Stimulated activated naive CD8-positive, alpha-beta T cell treated with anti-CD3 and anti-CD28 coated beads, Interleukin-15, Interleukin-2, amounts not matched to agents 100 ng/mL and 50 ng/mL, for 24 hours (primary cell): ENCODE results near the gene EVX1.

Experiments
- H3K27ac Mint-ChIP-seq: one replicate; pipeline ENCODE4 v1.8.0; 2021; ENCODE audit warnings: mild to moderate bottlenecking, mixed read lengths
- H3K27me3 Mint-ChIP-seq: one replicate; pipeline ENCODE4 v1.8.0; 2021; ENCODE audit warnings: mixed read lengths
- H3K36me3 Mint-ChIP-seq: one replicate; pipeline ENCODE4 v1.8.0; 2021; ENCODE audit warnings: low read depth, mixed read lengths
- H3K4me1 Mint-ChIP-seq: one replicate; pipeline ENCODE4 v1.8.0; 2021; ENCODE audit warnings: low read depth, mixed read lengths
- H3K4me3 Mint-ChIP-seq: one replicate; pipeline ENCODE4 v1.8.0; 2021; ENCODE audit warnings: mild to moderate bottlenecking, mixed read lengths
- H3K9me3 Mint-ChIP-seq: one replicate; pipeline ENCODE4 v1.8.0; 2021; ENCODE audit warnings: mixed read lengths

The EVX1 gene

DNA sequence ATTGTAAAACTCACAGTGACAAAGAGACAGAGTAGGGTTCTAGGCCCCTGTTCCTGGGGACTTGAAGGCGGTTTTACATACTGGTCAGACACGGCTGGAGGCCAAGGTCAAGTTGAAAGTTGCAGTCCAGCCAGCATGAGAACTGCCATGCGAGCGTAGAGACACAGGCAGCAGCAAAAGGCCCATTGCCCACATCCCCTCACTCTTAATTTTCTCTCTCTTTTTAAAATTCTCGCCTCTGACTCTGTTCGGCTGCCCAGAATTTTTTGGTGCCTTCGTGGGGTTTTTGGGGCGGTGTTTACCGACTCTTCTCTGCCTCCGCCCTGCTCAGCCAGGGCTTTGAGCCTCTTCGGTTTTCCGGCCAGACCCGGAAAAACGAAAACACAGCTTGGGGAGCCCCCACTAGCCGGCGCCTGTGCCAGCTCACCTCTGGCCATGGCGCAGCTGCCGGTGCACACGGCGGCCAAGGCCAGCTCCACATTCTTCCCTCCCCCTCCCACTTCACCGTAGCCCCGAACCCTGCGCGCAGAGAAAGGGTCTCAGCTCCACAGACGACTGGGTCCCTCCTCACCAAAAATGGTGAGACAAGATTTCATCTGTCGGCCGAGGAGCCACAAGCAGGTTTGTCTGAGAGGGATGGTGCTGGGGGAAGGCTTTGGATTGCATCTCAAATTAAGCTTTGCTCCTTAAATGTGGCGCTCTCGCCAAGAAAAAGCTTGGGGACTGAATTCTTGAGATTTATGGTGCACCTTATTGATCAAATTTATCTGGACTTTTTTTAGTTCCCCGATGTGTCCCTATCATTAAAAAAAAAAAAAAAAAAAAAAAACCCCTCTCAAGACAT, 40.4 kb upstream of the EVX1 start:
- H3K4me1 Mint-ChIP-seq, result peaks cover 55% of the 10 kb centered on the region
- no peak overlapping the region for H3K27ac Mint-ChIP-seq
- no peak overlapping the region for H3K4me3 Mint-ChIP-seq
- H3K27me3 Mint-ChIP-seq, result peaks cover 92% of the 10 kb centered on the region
- H3K36me3 Mint-ChIP-seq, result no peaks in the 10 kb centered on the region
- no peaks in the 10 kb centered on the region for H3K9me3 Mint-ChIP-seq

GRCh38 chr7:27202862-27203134, 39.8 kb upstream of the EVX1 start:
- peaks cover 55% of the 10 kb centered on the region for H3K4me1 Mint-ChIP-seq
- H3K27me3 Mint-ChIP-seq, result peaks cover 92% of the 10 kb centered on the region
- H3K4me3 Mint-ChIP-seq, result peak overlapping the region; percentile 9
- no peaks in the 10 kb centered on the region for H3K9me3 Mint-ChIP-seq
- H3K36me3 Mint-ChIP-seq, result no peaks in the 10 kb centered on the region
- H3K27ac Mint-ChIP-seq, result no peak overlapping the region

- Mint-ChIP-seq H3K4me1 (peaks cover 49% of the 10 kb centered on the region), H3K9me3 (no peaks in the 10 kb centered on the region)
These were observed 39.1 kb upstream of the EVX1 start for GRCh38 chr7:27203365-27203953.

DNA sequence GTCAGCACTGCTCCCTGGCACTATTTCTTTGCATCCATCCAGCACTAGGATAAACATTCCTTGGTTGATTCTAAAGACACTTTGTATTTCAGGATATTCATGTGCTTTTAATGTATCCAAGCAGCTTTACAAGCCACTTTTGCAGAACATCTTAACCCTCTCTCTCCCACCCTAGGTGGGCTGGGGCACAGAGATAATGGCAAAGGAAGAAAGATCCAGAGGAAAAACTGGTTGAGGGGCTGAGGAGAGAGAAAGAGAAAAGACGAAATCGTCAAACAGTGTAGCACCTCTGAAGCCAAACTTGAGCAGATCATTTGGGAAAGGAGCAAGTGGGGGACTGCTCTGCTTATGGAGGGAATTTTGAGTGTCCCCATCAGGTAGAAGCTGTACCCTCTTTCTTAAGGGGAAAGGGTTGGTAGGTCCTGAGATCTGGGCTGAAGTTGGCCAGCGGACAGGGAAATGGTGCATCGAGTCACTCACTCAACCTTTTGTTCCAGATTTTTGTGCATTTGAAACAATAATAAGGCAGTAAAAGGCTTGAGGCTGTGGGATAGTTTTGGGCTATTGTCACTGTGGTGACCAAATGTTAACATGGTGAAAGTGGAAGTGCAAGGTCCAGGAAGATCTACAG, 38.5 kb upstream of the EVX1 start:
- H3K27ac Mint-ChIP-seq, result no peak overlapping the region
- no peaks in the 10 kb centered on the region for H3K36me3 Mint-ChIP-seq
- no peak overlapping the region for H3K4me3 Mint-ChIP-seq
- H3K4me1 Mint-ChIP-seq, result peaks cover 45% of the 10 kb centered on the region
- H3K27me3 Mint-ChIP-seq, result peaks cover 92% of the 10 kb centered on the region
- H3K9me3 Mint-ChIP-seq, result no peaks in the 10 kb centered on the region

More at GRCh38 chr7:27203365-27203953, 39.1 kb upstream of the EVX1 start:
- no peaks in the 10 kb centered on the region for H3K36me3 Mint-ChIP-seq
- no peak overlapping the region for H3K27ac Mint-ChIP-seq
- peaks cover 92% of the 10 kb centered on the region for H3K27me3 Mint-ChIP-seq
- H3K4me3 Mint-ChIP-seq, result no peak overlapping the region

- no peak overlapping the region for H3K27ac Mint-ChIP-seq
- peaks cover 41% of the 10 kb centered on the region for H3K4me1 Mint-ChIP-seq
- H3K4me3 Mint-ChIP-seq, result no peak overlapping the region
- H3K27me3 Mint-ChIP-seq, result peaks cover 97% of the 10 kb centered on the region
- no peaks in the 10 kb centered on the region for H3K9me3 Mint-ChIP-seq
- no peaks in the 10 kb centered on the region for H3K36me3 Mint-ChIP-seq
These were observed 37.7 kb upstream of the EVX1 start for GRCh38 chr7:27204851-27205322.

DNA sequence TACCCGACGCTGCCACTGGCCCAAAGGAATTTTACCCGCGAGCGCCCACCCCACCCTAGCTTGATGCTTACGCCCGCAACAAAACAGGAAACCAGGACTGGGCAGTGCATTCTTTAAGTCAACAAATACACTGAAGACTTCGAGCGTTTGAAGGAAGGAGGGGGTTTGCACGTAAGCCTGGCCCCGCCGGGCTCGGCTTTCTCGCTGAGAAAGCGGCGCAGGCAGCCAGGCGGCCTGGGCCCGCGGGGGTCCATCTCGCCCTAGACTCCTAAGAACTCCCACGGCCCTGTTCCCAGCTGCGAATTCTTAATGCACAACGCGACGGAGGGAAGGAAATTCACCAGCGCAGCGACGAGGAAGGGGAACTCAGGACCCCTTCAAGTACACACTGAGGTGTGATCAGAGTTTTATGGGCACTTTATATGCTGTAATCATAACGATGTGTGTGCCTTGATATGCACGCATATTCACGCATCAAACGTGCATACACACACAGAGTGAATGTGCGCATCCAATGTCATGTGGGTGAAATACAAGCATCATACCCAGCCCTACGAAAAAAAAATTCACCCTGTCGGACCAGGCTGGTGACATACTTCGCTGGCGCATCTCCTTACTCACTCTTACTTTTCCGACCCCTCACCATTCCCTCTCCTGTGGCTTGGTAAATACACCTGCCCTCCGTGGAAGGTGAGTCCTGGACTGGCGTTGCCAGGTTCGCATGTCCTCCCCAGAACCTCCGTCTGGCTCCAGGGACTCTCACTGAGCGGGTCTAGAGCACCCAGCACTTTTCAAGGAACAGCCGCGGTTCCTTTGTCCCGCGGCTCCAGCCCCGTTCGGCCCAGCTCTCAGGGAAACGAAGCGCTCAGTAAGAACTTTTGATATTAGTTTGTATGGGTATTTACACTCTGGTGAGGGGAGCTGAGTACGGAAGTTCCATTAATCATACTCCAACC, 37.0 kb upstream of the EVX1 start:
- Mint-ChIP-seq H3K4me3 (no peak overlapping the region), H3K27ac (no peak overlapping the region), H3K27me3 (peaks cover 100% of the 10 kb centered on the region), H3K9me3 (no peaks in the 10 kb centered on the region), H3K4me1 (peaks cover 41% of the 10 kb centered on the region), H3K36me3 (no peaks in the 10 kb centered on the region)

GRCh38 chr7:27207348-27207985, 35.1 kb upstream of the EVX1 start:
- Mint-ChIP-seq H3K27me3 (peaks cover 98% of the 10 kb centered on the region), H3K4me3 (no peak overlapping the region), H3K9me3 (no peaks in the 10 kb centered on the region), H3K36me3 (no peaks in the 10 kb centered on the region), H3K27ac (no peak overlapping the region), H3K4me1 (peaks cover 24% of the 10 kb centered on the region)

DNA sequence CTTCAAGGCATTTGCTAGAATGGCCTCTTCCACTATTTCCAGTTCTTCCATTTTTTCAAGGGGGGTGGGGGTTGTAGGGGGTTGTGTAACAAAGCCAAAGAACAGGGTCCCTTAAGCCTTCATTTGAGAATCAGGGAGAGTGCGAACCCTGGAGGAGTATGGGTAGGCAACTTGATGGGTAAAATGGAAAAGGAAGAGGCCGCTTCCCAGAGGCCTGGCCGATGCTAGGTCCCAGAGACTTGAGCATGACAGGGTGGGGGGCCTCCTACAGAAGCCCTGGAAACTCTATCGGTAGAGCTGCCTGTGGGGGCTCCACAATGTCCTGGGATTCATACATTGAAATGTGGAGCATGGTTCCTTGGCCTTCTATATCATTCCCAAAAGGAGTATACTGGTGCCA, 33.6 kb upstream of the EVX1 start:
- Mint-ChIP-seq H3K4me3 (no peak overlapping the region), H3K4me1 (peaks cover 24% of the 10 kb centered on the region)

DNA sequence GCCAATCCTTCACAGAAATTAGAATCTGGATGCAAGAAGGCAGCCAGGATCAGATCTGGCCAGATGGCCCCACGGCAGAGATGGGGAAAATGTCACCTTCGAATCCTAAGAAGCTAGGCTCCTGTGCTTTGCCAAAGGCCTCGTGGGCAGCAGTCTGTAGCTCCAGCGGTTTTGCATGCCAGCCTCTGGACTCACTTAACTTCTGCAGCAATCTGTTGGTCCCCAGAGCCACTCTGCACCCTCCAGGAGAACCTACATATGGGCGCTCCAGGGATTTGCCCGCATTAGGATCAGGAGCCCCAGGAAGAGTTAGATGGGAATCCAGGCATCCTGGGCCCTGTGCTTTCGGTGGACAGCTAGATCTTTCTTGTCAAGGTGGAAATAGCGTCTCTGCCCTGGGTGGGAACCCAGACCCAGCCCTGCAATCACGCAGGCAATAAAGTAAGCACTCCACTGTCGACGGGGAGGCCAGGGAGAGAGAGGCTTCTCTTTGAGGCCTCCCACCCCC, 32.6 kb upstream of the EVX1 start:
- H3K9me3 Mint-ChIP-seq, result no peaks in the 10 kb centered on the region
- peaks cover 14% of the 10 kb centered on the region for H3K4me1 Mint-ChIP-seq
- H3K27me3 Mint-ChIP-seq, result peaks cover 96% of the 10 kb centered on the region
- no peak overlapping the region for H3K4me3 Mint-ChIP-seq
- no peak overlapping the region for H3K27ac Mint-ChIP-seq
- no peaks in the 10 kb centered on the region for H3K36me3 Mint-ChIP-seq

More for the DNA sequence above, 33.6 kb upstream of the EVX1 start:
- Mint-ChIP-seq H3K27ac (no peak overlapping the region), H3K36me3 (no peaks in the 10 kb centered on the region), H3K27me3 (peaks cover 96% of the 10 kb centered on the region), H3K9me3 (no peaks in the 10 kb centered on the region)

DNA sequence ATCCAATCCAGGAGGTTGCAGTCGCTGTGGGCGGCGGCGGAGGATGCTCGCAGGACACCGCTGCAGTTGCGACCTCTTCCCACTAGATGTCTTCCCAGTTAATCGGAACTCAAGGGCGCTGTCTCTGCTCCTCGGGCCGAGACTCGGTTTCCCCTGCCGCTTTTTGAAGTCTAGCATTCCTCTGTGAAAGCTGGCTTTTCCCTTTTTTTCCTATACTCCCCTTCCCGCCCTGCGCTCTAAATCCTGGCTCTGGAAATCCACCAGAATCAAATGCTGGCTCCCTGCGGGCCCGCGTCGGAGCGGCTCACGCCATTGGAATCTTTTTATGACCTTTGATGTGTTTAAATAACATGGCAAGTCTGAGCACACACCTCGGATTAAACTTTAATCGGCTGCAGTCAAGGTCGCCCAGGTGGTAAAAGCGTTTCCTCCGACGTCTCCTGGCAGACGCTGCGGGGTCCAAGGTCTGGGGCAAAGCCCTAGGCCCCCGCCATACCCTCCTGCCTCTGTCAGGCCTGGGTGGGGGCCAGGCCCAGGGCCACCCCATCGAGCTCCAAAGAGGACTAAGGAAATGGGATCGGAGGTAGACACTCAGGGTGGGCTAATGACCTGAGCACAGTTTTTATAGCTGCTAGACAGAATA, 32.0 kb upstream of the EVX1 start:
- H3K4me3 Mint-ChIP-seq, result peak overlapping the region; percentile 17
- peaks cover 10% of the 10 kb centered on the region for H3K4me1 Mint-ChIP-seq
- peaks cover 95% of the 10 kb centered on the region for H3K27me3 Mint-ChIP-seq
- H3K36me3 Mint-ChIP-seq, result no peaks in the 10 kb centered on the region
- no peak overlapping the region for H3K27ac Mint-ChIP-seq
- H3K9me3 Mint-ChIP-seq, result no peaks in the 10 kb centered on the region

- H3K27me3 Mint-ChIP-seq, result peaks cover 94% of the 10 kb centered on the region
- H3K4me1 Mint-ChIP-seq, result peaks cover 6% of the 10 kb centered on the region
- H3K9me3 Mint-ChIP-seq, result no peaks in the 10 kb centered on the region
- no peak overlapping the region for H3K27ac Mint-ChIP-seq
- H3K4me3 Mint-ChIP-seq, result no peak overlapping the region
- H3K36me3 Mint-ChIP-seq, result no peaks in the 10 kb centered on the region
These were observed 31.5 kb upstream of the EVX1 start for GRCh38 chr7:27211084-27211446.

GRCh38 chr7:27211764-27212204, 30.8 kb upstream of the EVX1 start:
- H3K27me3 Mint-ChIP-seq, result peaks cover 94% of the 10 kb centered on the region
- H3K27ac Mint-ChIP-seq, result no peak overlapping the region
- no peaks in the 10 kb centered on the region for H3K36me3 Mint-ChIP-seq
- no peaks in the 10 kb centered on the region for H3K9me3 Mint-ChIP-seq
- peaks cover 6% of the 10 kb centered on the region for H3K4me1 Mint-ChIP-seq
- no peak overlapping the region for H3K4me3 Mint-ChIP-seq

DNA sequence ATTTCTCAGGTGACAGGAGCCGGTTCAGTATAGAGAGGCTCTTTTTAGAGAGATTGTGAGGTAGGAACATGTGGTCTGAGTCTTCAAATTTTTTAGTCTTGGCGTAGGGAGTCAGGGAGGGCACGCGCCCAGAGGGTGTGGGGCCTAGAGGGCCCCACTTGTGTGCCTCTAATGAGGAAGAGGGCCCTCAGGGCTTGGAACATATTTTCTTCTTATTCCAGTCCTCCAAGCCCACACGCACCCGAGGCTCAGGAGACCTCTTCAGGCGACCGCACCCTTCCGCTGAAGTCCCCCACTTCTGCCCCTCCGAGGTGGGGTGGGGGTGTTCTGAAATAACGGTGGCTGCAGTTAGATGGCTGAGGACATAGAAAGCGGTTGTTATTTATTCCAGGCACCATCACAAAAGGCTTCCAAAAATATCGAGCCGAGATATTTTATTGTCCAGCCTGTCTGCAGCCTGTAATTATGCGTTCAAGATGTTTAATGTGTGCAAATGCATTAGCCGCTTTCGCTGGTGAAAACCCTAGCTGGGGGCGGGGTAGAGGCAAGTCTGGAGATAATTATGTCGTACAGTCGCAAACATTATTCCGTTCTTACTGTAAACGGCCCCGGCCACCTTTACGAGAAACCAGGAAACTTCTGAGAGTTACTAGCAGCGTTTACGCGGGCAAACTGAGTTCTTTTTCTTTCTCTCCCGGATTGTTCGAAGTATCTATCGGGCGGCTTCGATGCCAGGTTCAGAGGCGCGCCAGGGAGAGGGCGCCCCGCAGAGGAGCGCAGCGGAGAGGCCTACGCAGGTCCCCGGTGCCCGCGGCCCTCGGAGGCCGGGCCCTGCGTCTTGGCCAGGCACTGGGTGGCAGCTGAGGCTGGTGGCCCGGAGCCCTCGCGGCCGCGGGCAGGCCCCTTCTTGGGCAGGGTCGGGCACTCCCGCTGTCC, 29.8 kb upstream of the EVX1 start:
- H3K4me1 Mint-ChIP-seq, result peaks cover 6% of the 10 kb centered on the region
- H3K36me3 Mint-ChIP-seq, result no peaks in the 10 kb centered on the region
- no peaks in the 10 kb centered on the region for H3K9me3 Mint-ChIP-seq
- no peak overlapping the region for H3K4me3 Mint-ChIP-seq
- H3K27me3 Mint-ChIP-seq, result peaks cover 94% of the 10 kb centered on the region
- no peak overlapping the region for H3K27ac Mint-ChIP-seq
